ENCODE data around the gene LCN9.

Gene LCN9

DNA sequence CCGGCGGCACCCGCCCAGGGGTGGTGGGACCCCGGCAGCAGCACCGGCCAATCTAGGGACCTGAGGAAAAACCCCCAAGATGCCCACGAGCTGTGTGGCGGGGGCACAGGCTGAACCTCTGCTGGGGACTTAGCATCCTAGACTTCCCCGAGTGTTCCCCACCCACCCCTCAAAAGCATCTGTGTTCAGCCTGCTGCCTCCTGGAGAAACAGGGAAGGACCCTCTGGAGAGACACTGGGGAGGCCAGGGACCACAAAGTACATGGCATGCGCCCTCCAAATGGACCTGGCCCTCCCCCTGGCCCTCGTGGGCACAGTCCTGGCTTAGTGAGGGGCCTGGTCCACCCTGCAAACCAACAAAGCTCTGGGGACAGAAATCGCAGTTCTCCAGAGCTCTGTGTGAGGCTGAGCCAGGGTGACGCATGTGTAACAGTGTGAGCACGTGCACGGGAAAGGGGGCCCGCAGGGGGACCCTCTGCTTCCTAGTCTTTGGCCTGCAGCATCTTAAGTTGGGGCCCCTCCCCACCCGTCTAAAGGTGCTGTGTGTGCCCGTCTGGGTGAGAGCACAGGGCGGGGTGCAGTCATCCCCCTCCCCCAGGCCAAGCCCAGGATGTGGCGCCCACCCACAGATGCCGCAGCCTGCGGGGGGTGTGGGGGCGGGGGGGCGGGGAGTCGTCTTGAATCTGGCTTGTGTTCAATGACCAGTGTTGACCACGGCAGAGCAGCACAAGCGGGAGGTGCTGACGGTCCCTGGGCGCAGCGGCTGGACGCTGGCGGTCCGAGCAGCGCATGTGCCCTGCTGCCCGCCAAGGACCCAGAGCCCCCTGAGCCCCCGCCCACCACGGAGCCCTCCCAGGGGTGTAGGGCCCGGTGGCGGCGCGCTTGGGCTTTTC lies 38.2 kb downstream of the LCN9 start:
- intact Hi-C loops (cut with DNase I; ENCODE audit: low total_unique reads), result no loop called here
- no peak for DNase-seq
- Histone ChIP-seq H3K4me3 (no peak overlapping the region), H3K9me3 (no peaks in the 10 kb centered on the region), H3K36me3 (no peaks in the 10 kb centered on the region), H3K27me3 (peaks cover 0 to 63% of the 10 kb centered on the region in 2 donors), H3K27ac (no peak overlapping the region), H3K4me1 (peaks cover 0 to 19% (median 14%) of the 10 kb centered on the region in 4 donors)
- TF ChIP-seq, protein P1, sequence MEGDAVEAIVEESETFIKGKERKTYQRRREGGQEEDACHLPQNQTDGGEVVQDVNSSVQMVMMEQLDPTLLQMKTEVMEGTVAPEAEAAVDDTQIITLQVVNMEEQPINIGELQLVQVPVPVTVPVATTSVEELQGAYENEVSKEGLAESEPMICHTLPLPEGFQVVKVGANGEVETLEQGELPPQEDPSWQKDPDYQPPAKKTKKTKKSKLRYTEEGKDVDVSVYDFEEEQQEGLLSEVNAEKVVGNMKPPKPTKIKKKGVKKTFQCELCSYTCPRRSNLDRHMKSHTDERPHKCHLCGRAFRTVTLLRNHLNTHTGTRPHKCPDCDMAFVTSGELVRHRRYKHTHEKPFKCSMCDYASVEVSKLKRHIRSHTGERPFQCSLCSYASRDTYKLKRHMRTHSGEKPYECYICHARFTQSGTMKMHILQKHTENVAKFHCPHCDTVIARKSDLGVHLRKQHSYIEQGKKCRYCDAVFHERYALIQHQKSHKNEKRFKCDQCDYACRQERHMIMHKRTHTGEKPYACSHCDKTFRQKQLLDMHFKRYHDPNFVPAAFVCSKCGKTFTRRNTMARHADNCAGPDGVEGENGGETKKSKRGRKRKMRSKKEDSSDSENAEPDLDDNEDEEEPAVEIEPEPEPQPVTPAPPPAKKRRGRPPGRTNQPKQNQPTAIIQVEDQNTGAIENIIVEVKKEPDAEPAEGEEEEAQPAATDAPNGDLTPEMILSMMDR (IDR thresholded peaks at IDR 0.05), result no peak

- intact Hi-C loops (cut with DNase I; ENCODE audit: low total_unique reads), result no loop called here
- no peaks in the 10 kb centered on the region for H3K9me3 ChIP-seq
- peak within 1 kb of the TSS in 1 of 2 donors; percentile 24 for H3K4me3 ChIP-seq
- no peak within 1 kb of the TSS for H3K27ac ChIP-seq
- peaks cover 0 to 68% of the 10 kb centered on the region in 2 donors for H3K27me3 ChIP-seq
- H3K4me1 ChIP-seq, result peaks cover 0 to 19% (median 14%) of the 10 kb centered on the region in 4 donors
- DNase-seq, result no peak
- no peaks in the 10 kb centered on the region for H3K36me3 ChIP-seq
- TF ChIP-seq, protein P1 (IDR thresholded peaks at IDR 0.05), result peak; percentile 75 to 91
These were observed 39.0 kb downstream of the LCN9 start, which contains the start of gene KCNT1 for GRCh38 chr9:135701959-135702721. KCNT1 (plus strand) TSS chr9:135702185; CDS start chr9:135702259, 74 bp downstream.

DNA sequence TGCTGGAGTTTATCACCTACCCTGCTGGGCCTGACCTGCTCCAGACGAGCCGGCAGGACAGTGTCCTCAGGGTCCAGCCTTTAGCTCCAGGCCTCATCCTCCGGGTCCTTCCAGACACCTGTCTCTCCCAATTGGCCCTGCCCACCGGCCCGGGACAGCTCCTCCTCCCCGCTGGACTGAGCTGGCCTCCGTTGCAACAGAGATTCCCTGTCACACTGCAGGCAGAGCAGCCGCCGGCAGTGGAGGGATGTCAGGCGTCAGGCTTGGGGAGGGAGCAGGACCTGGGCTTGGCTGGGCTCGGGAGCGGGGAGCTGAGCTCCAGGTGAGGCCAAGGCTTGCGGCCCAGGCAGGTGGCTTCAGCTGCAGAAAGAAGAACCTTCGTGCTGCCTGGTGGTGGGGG lies 40.6 kb downstream of the LCN9 start:
- H3K27ac ChIP-seq, result no peak overlapping the region
- H3K36me3 ChIP-seq, result no peaks in the 10 kb centered on the region
- no peaks in the 10 kb centered on the region for H3K9me3 ChIP-seq
- H3K4me3 ChIP-seq, result no peak overlapping the region
- DNase-seq, result no peak
- H3K27me3 ChIP-seq, result peaks cover 0 to 82% of the 10 kb centered on the region in 2 donors
- TF ChIP-seq, protein P1 (IDR thresholded peaks at IDR 0.05), result no peak
- H3K4me1 ChIP-seq, result peaks cover 0 to 19% (median 14%) of the 10 kb centered on the region in 4 donors
- intact Hi-C loops (cut with DNase I; ENCODE audit: low total_unique reads), result no loop called here

GRCh38 chr9:135704483-135704882 lies 41.4 kb downstream of the LCN9 start:
- Histone ChIP-seq H3K36me3 (no peaks in the 10 kb centered on the region), H3K27ac (no peak overlapping the region), H3K4me1 (peaks cover 0 to 19% (median 14%) of the 10 kb centered on the region in 4 donors), H3K27me3 (peaks cover 0 to 90% of the 10 kb centered on the region in 2 donors), H3K4me3 (no peak overlapping the region), H3K9me3 (no peaks in the 10 kb centered on the region)
- TF ChIP-seq, protein P1 (IDR thresholded peaks at IDR 0.05), result no peak
- intact Hi-C loops (cut with DNase I; ENCODE audit: low total_unique reads), result no loop called here
- DNase-seq, result no peak

DNA sequence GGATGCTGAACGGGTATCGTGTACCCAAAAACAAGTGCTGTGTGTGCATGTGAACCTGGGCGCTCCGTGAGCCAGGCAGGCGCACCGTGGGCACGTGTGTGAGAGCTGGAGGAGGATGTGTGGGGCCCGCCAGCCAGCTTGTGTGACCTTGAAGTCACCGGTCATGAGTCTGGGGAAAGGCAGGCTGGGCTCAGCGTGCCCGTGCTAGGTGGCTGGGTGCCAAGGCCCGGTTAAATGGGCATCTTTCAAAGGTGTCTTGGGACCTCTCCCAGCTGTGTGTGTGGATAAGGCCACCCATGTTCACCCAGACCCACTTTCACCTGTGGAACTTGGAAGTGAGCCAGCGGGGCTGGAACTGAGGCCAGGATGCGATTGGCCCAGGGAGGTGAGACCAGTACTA lies 42.3 kb downstream of the LCN9 start:
- peaks cover 0 to 19% (median 14%) of the 10 kb centered on the region in 4 donors for H3K4me1 ChIP-seq
- no peak overlapping the region for H3K4me3 ChIP-seq
- H3K36me3 ChIP-seq, result no peaks in the 10 kb centered on the region
- no peak for DNase-seq
- H3K27ac ChIP-seq, result no peak overlapping the region
- intact Hi-C loops (cut with DNase I; ENCODE audit: low total_unique reads), result no loop called here
- peaks cover 0 to 91% of the 10 kb centered on the region in 2 donors for H3K27me3 ChIP-seq
- TF ChIP-seq, protein P1 (IDR thresholded peaks at IDR 0.05), result no peak
- no peaks in the 10 kb centered on the region for H3K9me3 ChIP-seq

All from tibial artery (tissue), 4 donors.